ENCODE measurements around the gene RBM48.
"Not testable (repeated sequence)": the region's sequence is repeated elsewhere in the genome, so short reads cannot be mapped to it uniquely, and the experiment has no call there.

The RBM48 gene

GRCh38 chr7:92517631-92518030 lies 11.0 kb upstream of the RBM48 start:
- TF ChIP-seq CTCF (IDR thresholded peaks at IDR 0.05; ENCODE audit: borderline replicate concordance, insufficient read depth, low read depth, low read length) = no peak
- no peak overlapping the region for H3K4me3 ChIP-seq (ENCODE audit: low read depth, low read length)

- no peak overlapping the region for H3K4me3 ChIP-seq (ENCODE audit: low read depth, low read length)
- TF ChIP-seq CTCF (IDR thresholded peaks at IDR 0.05; ENCODE audit: borderline replicate concordance, insufficient read depth, low read depth, low read length) = no peak
Measured at GRCh38 chr7:92520024-92520423, 8.6 kb upstream of the RBM48 start.

GRCh38 chr7:92523110-92523509 lies 5.5 kb upstream of the RBM48 start:
- no peak overlapping the region for H3K4me3 ChIP-seq (ENCODE audit: low read depth, low read length)
- no peak for TF ChIP-seq CTCF (IDR thresholded peaks at IDR 0.05; ENCODE audit: borderline replicate concordance, insufficient read depth, low read depth, low read length)

GRCh38 chr7:92527300-92528187 lies 1.1 kb upstream of the RBM48 start:
- no peak; the same call in 1 of the 2 replicates for TF ChIP-seq CTCF (IDR thresholded peaks at IDR 0.05; ENCODE audit: borderline replicate concordance, insufficient read depth, low read depth, low read length)
- H3K4me3 ChIP-seq (ENCODE audit: low read depth, low read length) = peak overlapping the region; percentile 97

GRCh38 chr7:92528958-92529264 lies 316 bp downstream of the RBM48 start:
- TF ChIP-seq CTCF (IDR thresholded peaks at IDR 0.05; ENCODE audit: borderline replicate concordance, insufficient read depth, low read depth, low read length) = no peak
- peak overlapping the region; percentile 94 for H3K4me3 ChIP-seq (ENCODE audit: low read depth, low read length)

GRCh38 chr7:92534572-92534971 lies 6.0 kb downstream of the RBM48 start:
- H3K4me3 ChIP-seq (ENCODE audit: low read depth, low read length) = no peak overlapping the region
- TF ChIP-seq CTCF (IDR thresholded peaks at IDR 0.05; ENCODE audit: borderline replicate concordance, insufficient read depth, low read depth, low read length) = no peak

GRCh38 chr7:92543542-92543941 lies 14.9 kb downstream of the RBM48 start:
- not testable (repeated sequence) for H3K4me3 ChIP-seq (ENCODE audit: low read depth, low read length)

GRCh38 chr7:92545116-92545515 lies 16.5 kb downstream of the RBM48 start:
- not testable (repeated sequence) for H3K4me3 ChIP-seq (ENCODE audit: low read depth, low read length)

All from GM12875 (cell line).